ENCODE measurements around the gene LRP1B. TPM values are rescaled to one million over a fixed set of nuclear protein-coding genes. Genes with fewer than 3 reads are reported as not detected.
A peak's percentile ranks its signal among the peaks of the same experiment; 100 is the strongest.

LRP1B gene
- total and polyA plus RNA-seq, 2 donors (not counting 1 experiment from before 2014, with no cell fraction given), result under 0.01 to 0.01 TPM

DNA sequence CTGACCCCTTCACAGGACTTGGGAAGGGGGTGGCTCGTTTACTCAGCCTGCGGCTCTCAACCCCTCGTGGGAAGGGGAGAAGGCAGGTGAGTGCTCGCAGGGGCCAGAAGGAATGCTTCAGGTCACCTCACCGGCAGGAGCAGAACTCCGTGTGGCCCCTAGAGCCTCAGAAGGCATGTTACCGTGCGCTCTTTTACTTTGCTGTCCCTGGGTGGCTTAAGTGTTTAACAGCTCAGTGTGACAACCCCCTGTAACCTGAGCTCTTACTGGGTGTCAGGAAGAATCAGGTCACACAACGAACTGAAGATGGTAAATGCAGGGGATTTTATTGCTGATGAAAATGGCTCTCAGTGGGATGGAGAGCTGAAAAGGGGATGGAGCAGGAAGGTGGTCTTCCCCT, 1235.4 kb downstream of the LRP1B start:
- Histone ChIP-seq H3K27ac (ENCODE audit: insufficient read depth, low read length) (no peak overlapping the region), H3K36me3 (ENCODE audit: control insufficient read depth, insufficient read depth, low read length) (no peaks in the 10 kb centered on the region), H3K4me3 (replicated peaks in 1 of 4; ENCODE audit: control extremely low read depth in 1 of 4, insufficient read depth in 1 of 4, low read depth in 3 of 4, low read length in 4 of 4) (no peak overlapping the region), H3K4me1 (ENCODE audit: control insufficient read depth, extremely low read depth, insufficient read depth, low read length) (no peaks in the 10 kb centered on the region), H4K20me1 (ENCODE audit: control insufficient read depth, extremely low read depth, insufficient read depth, low read length) (no peaks in the 10 kb centered on the region), H3K79me2 (ENCODE audit: control insufficient read depth, insufficient read depth, low read length) (no peaks in the 10 kb centered on the region), H3K27me3 (ENCODE audit: control insufficient read depth, insufficient read depth, low read length) (no peaks in the 10 kb centered on the region), H2AFZ (ENCODE audit: low read length) (no peak overlapping the region), H3K9ac (ENCODE audit: insufficient read depth, low read length) (no peak overlapping the region), H3K9me3 (ENCODE audit: control insufficient read depth, insufficient read depth, low read depth, low read length) (no peaks in the 10 kb centered on the region), H3K4me2 (ENCODE audit: extremely low read depth, insufficient read depth, low read length) (no peak overlapping the region)
- TF ChIP-seq EZH2 (IDR thresholded peaks at IDR 0.05; ENCODE audit: low read length, missing control alignments), result no peak
- TF ChIP-seq, protein P1, sequence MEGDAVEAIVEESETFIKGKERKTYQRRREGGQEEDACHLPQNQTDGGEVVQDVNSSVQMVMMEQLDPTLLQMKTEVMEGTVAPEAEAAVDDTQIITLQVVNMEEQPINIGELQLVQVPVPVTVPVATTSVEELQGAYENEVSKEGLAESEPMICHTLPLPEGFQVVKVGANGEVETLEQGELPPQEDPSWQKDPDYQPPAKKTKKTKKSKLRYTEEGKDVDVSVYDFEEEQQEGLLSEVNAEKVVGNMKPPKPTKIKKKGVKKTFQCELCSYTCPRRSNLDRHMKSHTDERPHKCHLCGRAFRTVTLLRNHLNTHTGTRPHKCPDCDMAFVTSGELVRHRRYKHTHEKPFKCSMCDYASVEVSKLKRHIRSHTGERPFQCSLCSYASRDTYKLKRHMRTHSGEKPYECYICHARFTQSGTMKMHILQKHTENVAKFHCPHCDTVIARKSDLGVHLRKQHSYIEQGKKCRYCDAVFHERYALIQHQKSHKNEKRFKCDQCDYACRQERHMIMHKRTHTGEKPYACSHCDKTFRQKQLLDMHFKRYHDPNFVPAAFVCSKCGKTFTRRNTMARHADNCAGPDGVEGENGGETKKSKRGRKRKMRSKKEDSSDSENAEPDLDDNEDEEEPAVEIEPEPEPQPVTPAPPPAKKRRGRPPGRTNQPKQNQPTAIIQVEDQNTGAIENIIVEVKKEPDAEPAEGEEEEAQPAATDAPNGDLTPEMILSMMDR (conservative IDR thresholded peaks at IDR 0.05 in 1 of 2, IDR thresholded peaks at IDR 0.05 in 1 of 2; ENCODE audit: low read depth in 1 of 2, low read length in 2 of 2), result no peak
- DNase-seq (ENCODE audit: low read depth in 2 of 2), result no peak

GRCh38 chr2:140893685-140894084, 1237.1 kb downstream of the LRP1B start:
- TF ChIP-seq, protein P1 (conservative IDR thresholded peaks at IDR 0.05 in 1 of 2, IDR thresholded peaks at IDR 0.05 in 1 of 2; ENCODE audit: low read depth in 1 of 2, low read length in 2 of 2), result no peak
- TF ChIP-seq EZH2 (IDR thresholded peaks at IDR 0.05; ENCODE audit: low read length, missing control alignments), result no peak
- Histone ChIP-seq H3K9ac (ENCODE audit: insufficient read depth, low read length) (no peak overlapping the region), H2AFZ (ENCODE audit: low read length) (no peak overlapping the region), H4K20me1 (ENCODE audit: control insufficient read depth, extremely low read depth, insufficient read depth, low read length) (no peaks in the 10 kb centered on the region), H3K4me2 (ENCODE audit: extremely low read depth, insufficient read depth, low read length) (no peak overlapping the region), H3K4me1 (ENCODE audit: control insufficient read depth, extremely low read depth, insufficient read depth, low read length) (no peaks in the 10 kb centered on the region), H3K27ac (ENCODE audit: insufficient read depth, low read length) (no peak overlapping the region), H3K36me3 (ENCODE audit: control insufficient read depth, insufficient read depth, low read length) (no peaks in the 10 kb centered on the region), H3K4me3 (replicated peaks in 1 of 4; ENCODE audit: control extremely low read depth in 1 of 4, insufficient read depth in 1 of 4, low read depth in 3 of 4, low read length in 4 of 4) (no peak overlapping the region), H3K79me2 (ENCODE audit: control insufficient read depth, insufficient read depth, low read length) (no peaks in the 10 kb centered on the region), H3K27me3 (ENCODE audit: control insufficient read depth, insufficient read depth, low read length) (no peaks in the 10 kb centered on the region), H3K9me3 (ENCODE audit: control insufficient read depth, insufficient read depth, low read depth, low read length) (no peaks in the 10 kb centered on the region)
- DNase-seq (ENCODE audit: low read depth in 2 of 2), result peak; percentile 70 to 89

- Histone ChIP-seq H3K27me3 (ENCODE audit: control insufficient read depth, insufficient read depth, low read length) (no peaks in the 10 kb centered on the region), H3K9ac (ENCODE audit: insufficient read depth, low read length) (no peak overlapping the region), H3K4me3 (replicated peaks in 1 of 4; ENCODE audit: control extremely low read depth in 1 of 4, insufficient read depth in 1 of 4, low read depth in 3 of 4, low read length in 4 of 4) (no peak overlapping the region), H3K36me3 (ENCODE audit: control insufficient read depth, insufficient read depth, low read length) (no peaks in the 10 kb centered on the region), H3K79me2 (ENCODE audit: control insufficient read depth, insufficient read depth, low read length) (no peaks in the 10 kb centered on the region), H4K20me1 (ENCODE audit: control insufficient read depth, extremely low read depth, insufficient read depth, low read length) (no peaks in the 10 kb centered on the region), H3K9me3 (ENCODE audit: control insufficient read depth, insufficient read depth, low read depth, low read length) (no peaks in the 10 kb centered on the region), H3K27ac (ENCODE audit: insufficient read depth, low read length) (no peak overlapping the region), H3K4me1 (ENCODE audit: control insufficient read depth, extremely low read depth, insufficient read depth, low read length) (no peaks in the 10 kb centered on the region), H3K4me2 (ENCODE audit: extremely low read depth, insufficient read depth, low read length) (no peak overlapping the region), H2AFZ (ENCODE audit: low read length) (no peak overlapping the region)
- TF ChIP-seq, protein P1 (conservative IDR thresholded peaks at IDR 0.05 in 1 of 2, IDR thresholded peaks at IDR 0.05 in 1 of 2; ENCODE audit: low read depth in 1 of 2, low read length in 2 of 2), result no peak
- TF ChIP-seq EZH2 (IDR thresholded peaks at IDR 0.05; ENCODE audit: low read length, missing control alignments), result no peak
- no peak for DNase-seq (ENCODE audit: low read depth in 2 of 2)
These were observed 1237.7 kb downstream of the LRP1B start for GRCh38 chr2:140892911-140893637.

Data from fibroblast of lung (primary cell).